ENCODE measurements around the gene SPTBN1. TPM values are rescaled to one million over a fixed set of nuclear protein-coding genes. Genes with fewer than 3 reads are reported as not detected.

The SPTBN1 gene
- total RNA-seq, 4 donors from 2014 or later, result 65.0 to 217 (median 85.3) TPM

- Histone ChIP-seq H3K36me3 (peaks cover 0 to 13% (median 0%) of the 10 kb centered on the region in 3 donors), H3K9me3 (no peaks in the 10 kb centered on the region), H3K4me3 (no peak overlapping the region), H3K4me1 (peaks cover 19 to 71% (median 47%) of the 10 kb centered on the region in 3 donors), H3K27ac (peak overlapping the region in 3 of 4 donors; percentile 36 to 59 (median 58)), H3K27me3 (no peaks in the 10 kb centered on the region)
- no peak for DNase-seq
- no peak for TF ChIP-seq POLR2A (IDR thresholded peaks at IDR 0.05)
- no peak for TF ChIP-seq CTCF (IDR thresholded peaks at IDR 0.05)
- intact Hi-C loops (cut with DNase I), result no loop called here
- WGBS, 2 donors, result 36 to 53% methylated on average over 5 of the region's 5 CpGs
Measured at GRCh38 chr2:54597153-54597848, 141.2 kb downstream of the SPTBN1 start.

- Histone ChIP-seq H3K4me3 (no peak overlapping the region), H3K9me3 (no peaks in the 10 kb centered on the region), H3K4me1 (peaks cover 20 to 85% (median 60%) of the 10 kb centered on the region in 3 donors), H3K36me3 (peaks cover 0 to 13% (median 0%) of the 10 kb centered on the region in 3 donors), H3K27ac (peak overlapping the region; percentile 72 to 88 (median 80)), H3K27me3 (no peaks in the 10 kb centered on the region)
- 91 to 92% methylated on average over 6 to 14 of the region's 14 CpGs for WGBS, 2 donors
- no peak for DNase-seq
- intact Hi-C loops (cut with DNase I), result no loop called here
- TF ChIP-seq CTCF (IDR thresholded peaks at IDR 0.05), result no peak
- TF ChIP-seq POLR2A (IDR thresholded peaks at IDR 0.05), result no peak
Measured at GRCh38 chr2:54598347-54599325, 142.5 kb downstream of the SPTBN1 start.

GRCh38 chr2:54599326-54599710, 143.2 kb downstream of the SPTBN1 start:
- 70 to 100% methylated on average over 3 to 4 of the region's 5 CpGs for WGBS, 2 donors
- no peak overlapping the region for H3K4me3 ChIP-seq
- H3K9me3 ChIP-seq, result no peaks in the 10 kb centered on the region
- peaks cover 25 to 91% (median 67%) of the 10 kb centered on the region in 3 donors for H3K4me1 ChIP-seq
- no peak for DNase-seq
- no peaks in the 10 kb centered on the region for H3K27me3 ChIP-seq
- peaks cover 0 to 13% (median 0%) of the 10 kb centered on the region in 3 donors for H3K36me3 ChIP-seq
- TF ChIP-seq POLR2A (IDR thresholded peaks at IDR 0.05) (no peak), CTCF (IDR thresholded peaks at IDR 0.05) (no peak)
- intact Hi-C loops (cut with DNase I), result no loop called here
- peak overlapping the region; percentile 72 to 88 (median 80) for H3K27ac ChIP-seq

GRCh38 chr2:54599914-54600313, 143.8 kb downstream of the SPTBN1 start:
- no peak for TF ChIP-seq POLR2A (IDR thresholded peaks at IDR 0.05)
- no peak for TF ChIP-seq CTCF (IDR thresholded peaks at IDR 0.05)
- WGBS, 2 donors, result 18 to 45% methylated on average over 3 of the region's 4 CpGs
- peaks cover 0 to 13% (median 0%) of the 10 kb centered on the region in 3 donors for H3K36me3 ChIP-seq
- peak overlapping the region; percentile 74 to 88 (median 84) for H3K27ac ChIP-seq
- DNase-seq, result no peak
- intact Hi-C loops (cut with DNase I), result no loop called here
- no peaks in the 10 kb centered on the region for H3K27me3 ChIP-seq
- H3K4me3 ChIP-seq, result no peak overlapping the region
- H3K4me1 ChIP-seq, result peaks cover 25 to 97% (median 73%) of the 10 kb centered on the region in 3 donors
- H3K9me3 ChIP-seq, result no peaks in the 10 kb centered on the region
